Osteocyte (in vitro differentiated cells): ENCODE measurements around the gene TSPAN5. TPM values are rescaled to one million over a fixed set of nuclear protein-coding genes. Genes with fewer than 3 reads are reported as not detected.

Source experiments
- DNase-seq: peaks from one replicate; pipeline ENCODE4 v3.0.0; 2021; ENCODE audit warnings: mixed read lengths; ENCODE audit not compliant: unreplicated experiment; ENCODE audit errors: extremely low spot score
- H3K27ac Mint-ChIP-seq: one replicate; pipeline ENCODE4 v1.8.0; 2021; ENCODE audit warnings: mild to moderate bottlenecking, mixed read lengths; ENCODE audit not compliant: unreplicated experiment
- H3K27me3 Mint-ChIP-seq: one replicate; pipeline ENCODE4 v1.8.0; 2021; ENCODE audit warnings: mixed read lengths; ENCODE audit not compliant: unreplicated experiment
- H3K36me3 Mint-ChIP-seq: one replicate; pipeline ENCODE4 v1.8.0; 2021; ENCODE audit warnings: mixed read lengths; ENCODE audit not compliant: unreplicated experiment
- H3K4me1 Mint-ChIP-seq: one replicate; pipeline ENCODE4 v1.8.0; 2021; ENCODE audit warnings: mixed read lengths; ENCODE audit not compliant: unreplicated experiment
- H3K4me3 Mint-ChIP-seq: one replicate; pipeline ENCODE4 v1.8.0; 2021; ENCODE audit warnings: mild to moderate bottlenecking, moderate library complexity, mixed read lengths; ENCODE audit not compliant: unreplicated experiment
- H3K9me3 Mint-ChIP-seq: one replicate; pipeline ENCODE4 v1.8.0; 2021; ENCODE audit warnings: mixed read lengths; ENCODE audit not compliant: unreplicated experiment
- total RNA-seq: library from RNA; stranded (reverse); gene quantifications from 2 replicates; pipeline ENCODE4 v1.2.1, GENCODE V29; 2021
- TF ChIP-seq, protein P1 (sequence below): fragments of 200-600 bp; sonication (generic); IDR thresholded peaks from 2 replicates; pipeline ENCODE4 v1.5.0; 2021; ENCODE audit warnings: antibody characterized with exemption, mild to moderate bottlenecking, moderate library complexity

The TSPAN5 gene
- total RNA-seq, 1 donor from 2014 or later, result 64.2 TPM

DNA sequence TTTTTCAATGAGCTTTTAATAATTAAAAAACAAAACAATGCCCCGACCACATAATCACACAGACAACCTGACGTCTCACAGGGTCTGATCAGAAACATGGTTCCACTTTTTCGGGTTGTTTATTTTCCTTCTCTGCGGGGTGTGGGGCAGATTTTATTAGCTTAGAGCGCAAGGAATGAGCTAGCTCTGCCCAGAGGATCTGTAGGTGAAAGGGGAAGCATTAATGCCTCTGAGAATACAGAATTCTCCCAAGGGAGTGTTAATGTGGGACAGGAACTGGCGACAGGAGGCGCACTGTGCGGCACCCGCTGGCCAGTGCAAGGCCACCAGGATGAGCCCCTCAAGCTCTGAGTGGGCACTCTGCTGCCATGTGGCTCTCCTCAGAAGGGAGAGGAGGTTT lies 181.5 kb downstream of the TSPAN5 start:
- Mint-ChIP-seq H3K27ac (no peak overlapping the region), H3K9me3 (no peaks in the 10 kb centered on the region), H3K4me3 (no peak overlapping the region), H3K4me1 (no peaks in the 10 kb centered on the region), H3K27me3 (no peaks in the 10 kb centered on the region), H3K36me3 (peaks cover 61% of the 10 kb centered on the region)
- TF ChIP-seq, protein P1, sequence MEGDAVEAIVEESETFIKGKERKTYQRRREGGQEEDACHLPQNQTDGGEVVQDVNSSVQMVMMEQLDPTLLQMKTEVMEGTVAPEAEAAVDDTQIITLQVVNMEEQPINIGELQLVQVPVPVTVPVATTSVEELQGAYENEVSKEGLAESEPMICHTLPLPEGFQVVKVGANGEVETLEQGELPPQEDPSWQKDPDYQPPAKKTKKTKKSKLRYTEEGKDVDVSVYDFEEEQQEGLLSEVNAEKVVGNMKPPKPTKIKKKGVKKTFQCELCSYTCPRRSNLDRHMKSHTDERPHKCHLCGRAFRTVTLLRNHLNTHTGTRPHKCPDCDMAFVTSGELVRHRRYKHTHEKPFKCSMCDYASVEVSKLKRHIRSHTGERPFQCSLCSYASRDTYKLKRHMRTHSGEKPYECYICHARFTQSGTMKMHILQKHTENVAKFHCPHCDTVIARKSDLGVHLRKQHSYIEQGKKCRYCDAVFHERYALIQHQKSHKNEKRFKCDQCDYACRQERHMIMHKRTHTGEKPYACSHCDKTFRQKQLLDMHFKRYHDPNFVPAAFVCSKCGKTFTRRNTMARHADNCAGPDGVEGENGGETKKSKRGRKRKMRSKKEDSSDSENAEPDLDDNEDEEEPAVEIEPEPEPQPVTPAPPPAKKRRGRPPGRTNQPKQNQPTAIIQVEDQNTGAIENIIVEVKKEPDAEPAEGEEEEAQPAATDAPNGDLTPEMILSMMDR, result no peak
- DNase-seq, result no peak

GRCh38 chr4:98474408-98474844 lies 184.0 kb downstream of the TSPAN5 start:
- no peaks in the 10 kb centered on the region for H3K27me3 Mint-ChIP-seq
- TF ChIP-seq, protein P1, result no peak
- no peak overlapping the region for H3K27ac Mint-ChIP-seq
- no peaks in the 10 kb centered on the region for H3K9me3 Mint-ChIP-seq
- H3K4me1 Mint-ChIP-seq, result peaks cover 17% of the 10 kb centered on the region
- no peak for DNase-seq
- peaks cover 72% of the 10 kb centered on the region for H3K36me3 Mint-ChIP-seq
- no peak overlapping the region for H3K4me3 Mint-ChIP-seq

DNA sequence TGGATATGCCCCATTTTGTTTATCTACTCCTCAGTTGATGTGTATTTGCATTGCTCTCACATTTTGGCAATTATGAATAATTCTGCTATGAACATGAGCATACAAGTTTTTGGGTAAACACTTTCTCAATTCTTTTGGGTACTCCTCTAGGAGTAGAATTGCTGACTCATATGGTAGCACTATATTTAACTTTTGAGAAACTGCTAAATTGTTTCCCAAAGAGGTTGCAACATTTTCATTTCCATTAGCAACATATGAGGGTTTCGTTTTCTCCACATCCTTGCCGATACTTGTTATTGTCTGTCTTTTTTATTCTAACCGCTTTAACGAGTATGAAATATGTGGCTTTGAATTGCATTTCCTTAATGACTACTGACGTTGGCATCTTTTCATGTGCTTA lies 185.4 kb downstream of the TSPAN5 start:
- TF ChIP-seq, protein P1, result no peak

GRCh38 chr4:98470831-98471230 lies 187.6 kb downstream of the TSPAN5 start:
- no peaks in the 10 kb centered on the region for H3K27me3 Mint-ChIP-seq

More for the DNA sequence above, 185.4 kb downstream of the TSPAN5 start:
- Mint-ChIP-seq H3K9me3 (no peaks in the 10 kb centered on the region), H3K27me3 (no peaks in the 10 kb centered on the region), H3K4me1 (peaks cover 24% of the 10 kb centered on the region), H3K27ac (no peak overlapping the region), H3K36me3 (peaks cover 59% of the 10 kb centered on the region), H3K4me3 (no peak overlapping the region)
- no peak for DNase-seq

DNA sequence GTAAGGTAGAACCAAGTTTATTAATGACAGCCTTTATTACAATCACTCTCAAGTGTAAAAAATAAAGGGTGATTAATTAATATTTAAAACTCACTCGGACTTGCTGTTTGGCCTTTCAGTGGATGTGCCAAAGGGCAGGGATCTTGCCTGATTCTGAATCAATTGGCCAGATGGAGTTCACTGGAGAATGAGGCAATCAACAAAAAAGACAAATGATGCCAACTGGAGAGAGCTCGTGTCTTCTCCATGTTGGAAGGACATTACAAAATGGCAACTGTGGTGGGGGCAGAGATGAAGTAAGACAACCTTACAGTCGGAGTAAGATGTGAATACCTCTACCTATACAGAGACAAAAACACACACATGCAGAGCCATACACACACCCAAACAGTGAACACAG lies 188.0 kb downstream of the TSPAN5 start:
- Mint-ChIP-seq H3K4me3 (no peak overlapping the region), H3K27ac (peak overlapping the region; percentile 82), H3K9me3 (no peaks in the 10 kb centered on the region), H3K27me3 (no peaks in the 10 kb centered on the region), H3K4me1 (peaks cover 35% of the 10 kb centered on the region), H3K36me3 (peaks cover 44% of the 10 kb centered on the region)
- TF ChIP-seq, protein P1, result no peak
- DNase-seq, result no peak

More at GRCh38 chr4:98470831-98471230, 187.6 kb downstream of the TSPAN5 start:
- H3K27ac Mint-ChIP-seq, result peak overlapping the region; percentile 82
- TF ChIP-seq, protein P1, result no peak
- H3K4me3 Mint-ChIP-seq, result no peak overlapping the region
- no peaks in the 10 kb centered on the region for H3K9me3 Mint-ChIP-seq
- no peak for DNase-seq
- H3K36me3 Mint-ChIP-seq, result peaks cover 46% of the 10 kb centered on the region
- H3K4me1 Mint-ChIP-seq, result peaks cover 35% of the 10 kb centered on the region
